ENCODE measurements around the gene CUL9.

CUL9 gene

GRCh38 chr6:43202451-43202850 lies 20.5 kb downstream of the CUL9 start:
- DNase-seq = no peak

- DNase-seq = no peak
Measured at GRCh38 chr6:43203029-43203717, 21.2 kb downstream of the CUL9 start.

- DNase-seq = no peak
Measured at GRCh38 chr6:43203718-43204095, 21.7 kb downstream of the CUL9 start.

GRCh38 chr6:43204271-43205105 lies 22.5 kb downstream of the CUL9 start:
- DNase-seq = no peak

GRCh38 chr6:43205849-43206248 lies 23.9 kb downstream of the CUL9 start:
- no peak for DNase-seq

GRCh38 chr6:43207286-43207685 lies 25.3 kb downstream of the CUL9 start:
- DNase-seq = no peak

GRCh38 chr6:43211955-43212354 lies 30.0 kb downstream of the CUL9 start:
- no peak for DNase-seq

GRCh38 chr6:43213431-43213830 lies 31.4 kb downstream of the CUL9 start:
- DNase-seq = no peak

- no peak for DNase-seq
Measured at GRCh38 chr6:43215066-43215465, 33.1 kb downstream of the CUL9 start.

GRCh38 chr6:43216200-43216599 lies 34.2 kb downstream of the CUL9 start:
- DNase-seq = no peak

GRCh38 chr6:43217351-43217750 lies 35.4 kb downstream of the CUL9 start:
- DNase-seq = no peak

- DNase-seq = no peak
Measured at GRCh38 chr6:43219119-43219518, 37.1 kb downstream of the CUL9 start.

GRCh38 chr6:43219814-43220213 lies 37.8 kb downstream of the CUL9 start:
- no peak for DNase-seq

GRCh38 chr6:43220439-43220951 lies 38.5 kb downstream of the CUL9 start:
- DNase-seq = no peak

- no peak for DNase-seq
Measured at GRCh38 chr6:43221046-43221972, 39.3 kb downstream of the CUL9 start.

- DNase-seq = no peak
Measured at GRCh38 chr6:43222418-43223059, 40.5 kb downstream of the CUL9 start.

- no peak for DNase-seq
Measured at GRCh38 chr6:43223175-43223574, 41.2 kb downstream of the CUL9 start.

GRCh38 chr6:43226192-43226851 lies 44.3 kb downstream of the CUL9 start:
- no peak for DNase-seq

GRCh38 chr6:43228951-43229802 lies 47.2 kb downstream of the CUL9 start, which contains the start of gene DNPH1:
Gene DNPH1, minus strand, starts transcription at chr6:43229481. Its CDS starts 25 bp downstream, at chr6:43229456.
- DNase-seq = peak; percentile 48

- no peak for DNase-seq
Measured at GRCh38 chr6:43229803-43230620, 48.0 kb downstream of the CUL9 start.

Data from HCEC 1CT (cell line).